Activated CD8-positive, alpha-beta memory T cell treated with anti-CD3 and anti-CD28 coated beads, Interleukin-2, amount 50 U/mL, for 24 hours (primary cell): ENCODE measurements around the gene DMRTA2.

ENCODE experiments used
- DNase-seq: peaks from one replicate; pipeline ENCODE4 v3.0.0-alpha.2; 2020; ENCODE audit errors: extremely low read depth

The DMRTA2 gene

DNA sequence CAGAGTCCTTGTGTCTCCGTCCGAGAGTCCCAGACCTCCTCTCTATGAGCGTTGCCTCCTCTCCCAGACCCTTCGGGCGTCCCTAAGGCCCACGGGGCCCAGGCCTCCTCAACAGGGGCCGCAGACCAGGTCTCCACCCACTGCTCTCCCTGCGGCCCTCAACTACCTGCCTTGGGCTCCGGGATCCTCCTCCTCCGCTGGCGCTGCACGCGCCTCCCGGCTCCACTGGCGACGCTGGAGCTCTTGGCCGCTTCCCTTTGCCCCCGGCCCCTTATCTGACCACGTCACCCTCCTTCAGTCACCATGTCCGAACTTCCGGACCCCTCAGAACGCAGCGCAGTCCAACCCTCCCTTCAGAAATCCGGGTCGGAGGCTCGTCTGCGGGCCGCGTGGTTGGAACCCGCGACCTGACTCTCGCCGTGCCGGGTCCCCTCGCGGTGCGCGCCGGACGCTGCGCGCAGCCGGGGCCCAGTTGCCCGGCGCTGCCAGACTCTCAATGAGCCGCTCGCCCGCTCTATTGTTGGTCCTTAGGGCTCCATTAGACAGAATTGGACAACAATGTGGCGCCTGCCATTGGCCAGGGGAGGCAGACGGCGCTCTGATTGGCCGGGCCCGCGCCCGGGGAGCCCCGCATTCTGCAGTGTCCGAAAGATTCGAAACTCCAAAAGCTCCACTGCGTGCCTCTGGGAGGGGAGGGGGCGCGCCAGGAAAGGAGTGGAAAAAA is at the start of gene DMRTA2:
TSS of gene DMRTA2 (minus strand) at position 498 of the 724 bp plus-strand sequence. CDS start 1,907 bp downstream, outside the sequence.
- no peak for DNase-seq

GRCh38 chr1:50471967-50472366 is 48.7 kb upstream of the DMRTA2 start:
- DNase-seq = no peak

GRCh38 chr1:50462964-50463363 is 39.7 kb upstream of the DMRTA2 start:
- no peak for DNase-seq

DNA sequence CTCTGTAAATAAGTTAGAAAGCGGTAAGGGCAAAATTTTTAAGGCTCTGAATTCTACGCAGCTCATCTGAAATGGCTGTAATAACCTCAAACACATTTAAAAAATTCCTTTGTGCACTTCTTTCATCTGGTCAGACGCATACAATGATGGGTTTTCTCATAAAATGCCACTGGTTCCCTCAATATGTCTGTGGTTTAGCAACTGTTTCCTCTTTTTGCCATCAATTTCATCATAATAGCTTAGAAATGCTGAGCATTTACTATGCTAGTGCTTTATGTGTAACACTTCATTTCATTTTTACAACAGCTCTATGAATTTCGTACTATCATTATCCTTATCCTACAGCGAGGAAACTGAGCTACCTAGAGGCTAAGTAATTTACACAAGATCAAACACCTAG is 35.3 kb upstream of the DMRTA2 start:
- no peak for DNase-seq

- DNase-seq = no peak
Observed at GRCh38 chr1:50454911-50455310, 31.7 kb upstream of the DMRTA2 start.

DNA sequence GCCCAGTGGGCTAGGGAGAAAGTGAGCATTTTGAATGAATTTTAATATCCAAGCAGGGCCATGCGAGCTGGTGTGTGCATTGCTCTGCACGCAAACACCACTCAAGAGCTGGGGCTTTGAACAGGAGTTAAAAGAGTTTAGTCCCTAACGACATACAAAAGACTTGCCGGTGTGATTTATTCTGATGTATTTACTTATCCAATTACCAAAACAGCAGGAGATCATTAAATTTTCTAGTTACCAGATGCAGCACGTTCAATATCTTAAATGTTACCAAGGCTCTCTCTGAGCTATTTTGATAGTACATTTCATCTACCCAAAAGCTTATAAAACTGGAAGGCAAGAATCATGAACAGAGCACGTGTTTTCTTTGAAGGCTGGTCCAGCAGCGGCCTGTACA is 30.0 kb upstream of the DMRTA2 start:
- DNase-seq = no peak

DNA sequence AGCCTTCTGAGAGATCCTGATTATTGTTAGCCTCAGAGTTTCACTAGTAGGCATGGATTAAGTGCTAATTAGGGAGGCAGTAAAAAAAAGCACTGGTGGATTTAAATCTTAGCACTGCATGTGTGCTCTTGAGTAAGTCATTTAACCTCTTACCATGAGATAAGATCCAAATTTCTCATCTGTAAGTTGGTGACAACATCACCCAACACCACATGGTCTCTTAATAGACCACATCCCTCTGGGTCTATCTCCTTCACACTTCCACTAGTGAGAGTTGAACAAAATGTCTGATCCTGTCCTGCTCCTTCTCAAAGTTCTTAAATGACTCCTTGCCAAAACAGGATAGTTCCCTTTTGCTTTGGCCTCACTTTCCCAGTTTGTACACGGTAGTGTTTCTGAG is 29.5 kb upstream of the DMRTA2 start:
- DNase-seq = no peak

DNA sequence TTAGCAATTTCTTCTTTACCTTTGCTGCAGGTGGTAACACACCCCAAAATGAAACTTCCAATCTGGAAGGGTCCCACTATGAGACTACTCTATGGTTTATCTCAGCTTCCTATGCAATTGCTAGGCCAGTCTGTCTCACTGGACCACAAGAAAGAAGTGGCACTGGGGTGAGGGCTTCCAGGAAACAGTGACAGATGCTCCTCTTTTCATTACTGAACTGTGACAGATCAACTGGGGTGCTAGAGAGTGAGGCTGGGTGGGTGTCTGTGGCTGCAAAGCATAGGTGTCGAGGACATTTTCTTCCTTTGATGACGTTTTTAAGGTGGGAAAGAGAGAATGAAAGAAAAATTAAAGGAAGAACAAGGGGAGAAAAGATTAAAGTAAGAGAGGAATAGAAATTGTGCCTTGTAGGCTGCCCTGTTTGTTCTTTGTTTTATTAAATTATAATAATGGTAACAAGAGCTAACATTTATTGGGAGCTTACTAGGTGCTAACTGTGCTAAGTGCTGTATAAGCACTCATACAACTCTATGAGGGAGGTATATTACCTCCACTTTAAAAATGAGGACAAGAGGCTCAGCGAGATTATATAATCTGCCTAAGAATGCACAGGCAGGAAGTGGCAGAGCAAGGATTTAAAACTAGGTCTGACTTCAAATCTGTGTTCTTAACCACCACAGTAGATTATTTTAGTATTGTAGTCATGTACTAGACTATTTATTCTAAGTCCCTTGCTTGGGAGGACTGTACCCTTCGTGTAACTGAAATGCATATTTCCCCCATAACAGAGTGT is 27.8 kb upstream of the DMRTA2 start:
- DNase-seq = no peak

DNA sequence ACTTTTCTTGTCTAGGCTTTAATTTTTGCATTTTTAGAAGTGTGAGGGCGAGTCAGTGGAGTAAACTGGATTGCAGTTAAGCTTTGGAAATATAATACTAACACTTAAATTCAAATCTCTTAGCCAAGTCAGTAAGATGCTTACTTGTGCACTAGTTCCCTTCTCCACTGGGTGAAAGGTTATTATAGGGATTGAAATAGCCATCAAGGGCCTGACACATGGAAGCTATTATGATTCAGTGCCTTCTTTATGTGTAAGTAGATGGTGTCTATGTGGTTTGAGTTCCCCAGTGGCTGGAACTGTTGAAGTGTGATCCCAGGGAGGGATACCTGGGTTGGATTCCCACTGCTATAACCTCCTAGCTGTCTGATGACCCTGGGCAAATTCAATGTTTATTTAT is 24.7 kb upstream of the DMRTA2 start:
- DNase-seq = no peak

GRCh38 chr1:50441183-50441582 is 17.9 kb upstream of the DMRTA2 start:
- no peak for DNase-seq

- no peak for DNase-seq
Observed at GRCh38 chr1:50438945-50439344, 15.7 kb upstream of the DMRTA2 start.

- no peak for DNase-seq
Observed at GRCh38 chr1:50436489-50436888, 13.2 kb upstream of the DMRTA2 start.

GRCh38 chr1:50430010-50430405 is 6.8 kb upstream of the DMRTA2 start:
- DNase-seq = no peak

DNA sequence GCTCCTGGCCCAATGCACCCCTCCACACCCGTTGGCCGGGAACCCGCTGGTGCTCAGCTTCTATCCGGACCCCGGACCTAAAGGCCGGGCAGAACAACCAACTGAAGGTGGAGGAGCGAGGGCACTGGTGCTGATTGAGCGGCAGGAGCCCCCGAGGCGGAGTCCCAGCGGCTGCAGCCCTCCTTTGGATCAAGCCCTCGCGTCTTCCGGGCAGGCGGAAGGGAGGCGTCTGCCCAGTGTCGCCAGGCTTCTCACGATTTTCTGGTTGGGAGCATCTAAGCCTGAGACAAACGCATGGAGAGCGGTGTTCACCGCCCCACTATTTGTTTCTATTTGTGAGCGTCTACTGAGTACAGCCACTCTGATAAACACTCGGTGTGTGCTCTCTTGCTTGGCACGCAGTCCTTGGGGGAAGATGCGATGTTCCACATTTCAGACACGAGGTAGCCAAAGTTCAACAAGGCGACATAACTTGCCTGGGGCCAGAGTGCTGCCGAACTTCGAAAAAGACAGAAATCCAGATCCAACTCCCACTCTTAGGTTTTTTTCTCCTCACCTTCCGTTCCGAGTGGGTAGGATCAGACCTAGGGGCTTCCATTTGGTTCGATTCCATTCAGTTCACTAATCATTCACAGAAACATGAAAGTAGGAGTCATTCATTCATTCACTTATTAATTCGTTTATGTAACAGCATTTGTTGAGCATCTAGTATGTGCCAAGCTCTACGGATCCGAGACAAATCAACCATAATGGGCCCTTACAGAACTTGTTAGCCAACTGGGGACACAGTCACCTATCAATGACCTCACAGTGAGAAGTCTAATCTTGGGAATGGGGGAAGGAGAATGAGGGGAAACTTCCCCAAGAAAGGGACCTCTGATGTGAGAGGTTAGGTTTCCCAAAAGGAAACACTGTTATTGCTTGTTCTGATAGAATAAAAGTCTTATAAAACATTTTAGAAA is 4.9 kb upstream of the DMRTA2 start:
- no peak for DNase-seq

GRCh38 chr1:50427086-50427817 is 4.0 kb upstream of the DMRTA2 start:
- DNase-seq = no peak

- DNase-seq = no peak
Observed at GRCh38 chr1:50426702-50427085, 3.5 kb upstream of the DMRTA2 start.

DNA sequence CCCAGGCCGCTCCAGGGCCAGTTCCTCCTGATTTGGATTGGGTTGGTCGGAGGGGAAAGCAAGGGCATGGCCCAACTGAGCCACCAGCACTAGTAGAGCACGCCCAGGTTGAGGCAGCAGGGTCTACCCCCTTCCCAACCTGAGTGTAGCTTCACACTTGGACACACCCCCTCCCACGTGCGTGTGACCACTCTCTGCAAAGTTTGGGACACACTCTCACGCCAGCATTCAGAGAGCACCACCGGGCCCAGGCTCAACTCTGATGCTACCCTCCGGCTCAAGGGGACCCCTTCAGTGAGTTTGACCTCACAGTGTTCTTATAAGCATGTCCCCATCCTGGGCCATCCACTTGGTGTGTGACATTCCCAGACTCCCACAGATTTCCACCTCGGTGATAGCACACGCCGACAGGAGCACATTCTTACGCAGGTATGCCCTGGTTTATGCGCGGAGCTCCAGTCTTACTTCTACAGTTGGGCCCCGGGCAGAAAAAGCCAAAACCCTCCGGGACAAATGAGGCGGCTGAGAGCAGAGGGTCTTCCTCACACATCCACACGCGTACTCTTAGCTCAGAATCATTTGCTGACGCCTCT is 3.0 kb upstream of the DMRTA2 start:
- no peak for DNase-seq

DNA sequence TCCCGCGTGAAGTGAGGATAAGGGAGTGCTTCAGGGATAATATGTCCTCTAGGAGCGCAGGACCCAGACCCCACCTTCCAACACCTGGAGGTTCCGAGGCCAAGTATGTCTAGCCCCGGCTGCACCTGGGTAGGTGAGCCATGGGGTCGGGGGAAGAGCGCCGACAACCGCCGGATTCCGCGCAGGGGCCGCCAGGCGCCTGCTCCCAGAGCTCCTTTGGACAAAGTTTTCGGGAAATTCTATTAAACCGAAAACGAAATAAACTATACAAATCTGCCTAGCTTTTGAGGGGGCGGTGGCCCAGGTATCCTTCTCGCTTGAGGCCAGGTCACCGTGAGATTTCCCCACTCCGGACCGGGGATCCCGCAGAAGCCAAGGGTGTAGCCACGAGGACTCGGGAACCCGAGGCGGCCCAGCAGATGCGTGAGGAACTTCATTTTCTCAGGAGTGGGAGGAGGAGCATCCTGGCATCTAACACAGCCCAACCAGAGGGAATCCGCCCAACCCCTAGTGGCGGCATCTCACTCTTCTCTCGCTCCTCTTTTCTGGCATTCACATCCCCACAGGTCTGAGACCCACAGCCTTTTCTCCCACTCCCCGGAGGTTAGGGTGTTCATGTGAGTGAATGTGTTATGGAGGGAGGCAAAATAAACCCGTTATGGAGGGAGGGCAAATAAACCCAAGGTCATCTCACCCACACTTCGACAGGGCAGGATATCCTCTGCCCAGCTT is 2.3 kb upstream of the DMRTA2 start:
- no peak for DNase-seq

DNA sequence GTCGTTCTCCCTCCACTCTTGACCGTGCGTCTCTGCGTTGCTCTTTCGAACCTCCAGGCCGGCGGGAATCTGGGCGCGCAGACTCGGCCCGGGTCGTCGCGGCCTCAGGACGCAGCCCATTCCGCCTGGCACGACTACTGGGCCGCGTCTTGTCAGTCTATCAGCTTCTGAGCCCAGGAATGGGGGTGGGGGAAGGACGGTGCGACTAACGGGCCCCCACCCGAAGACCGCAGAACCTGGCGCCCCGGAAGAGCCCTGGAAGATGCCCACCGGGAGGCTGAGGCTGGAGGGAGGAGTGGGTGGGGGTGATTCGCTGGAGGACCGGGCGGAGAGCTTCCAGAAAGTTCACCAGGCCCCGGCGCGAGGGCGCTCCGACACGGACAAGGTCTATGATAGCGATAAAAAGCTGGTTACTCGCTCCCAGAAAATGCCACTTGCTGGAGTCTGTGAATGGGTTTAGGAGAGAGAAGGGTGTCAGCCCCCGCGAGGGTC is 1.7 kb upstream of the DMRTA2 start:
- no peak for DNase-seq
